ENCODE data around the gene SLX1A. TPM values are rescaled to one million over a fixed set of nuclear protein-coding genes. Genes with fewer than 3 reads are reported as not detected.

The SLX1A gene
- total RNA-seq, 1 experiment from 2014 or later: 19.1 TPM

DNA sequence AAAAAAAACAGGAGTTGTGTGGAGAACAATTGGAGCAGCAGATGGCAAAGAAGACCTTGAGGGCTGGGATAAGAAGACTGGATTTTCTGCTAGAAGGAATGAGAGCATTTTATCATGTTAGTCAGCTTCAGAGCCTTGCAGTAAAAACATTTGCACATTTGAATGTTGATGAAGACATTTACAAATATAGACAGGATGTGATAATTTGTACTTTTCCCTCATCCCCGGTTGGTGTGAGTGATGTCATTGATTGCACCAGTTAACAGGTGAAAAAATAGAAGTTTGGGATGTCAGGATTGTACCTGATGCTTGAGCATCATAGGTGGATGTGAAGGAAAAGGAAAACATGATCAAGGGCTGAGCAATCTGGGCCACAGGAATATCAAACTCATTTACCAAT, 48.0 kb upstream of the SLX1A start:
- Mint-ChIP-seq H3K4me1 (ENCODE audit: low read depth, unreplicated experiment) (no peaks in the 10 kb centered on the region), H3K9me3 (ENCODE audit: unreplicated experiment) (no peaks in the 10 kb centered on the region), H3K27me3 (ENCODE audit: insufficient read depth, unreplicated experiment) (no peaks in the 10 kb centered on the region), H3K27ac (ENCODE audit: unreplicated experiment) (no peak overlapping the region), H3K36me3 (ENCODE audit: insufficient read depth, unreplicated experiment) (no peaks in the 10 kb centered on the region), H3K4me3 (ENCODE audit: unreplicated experiment) (no peak overlapping the region)
- H3K27me3 ChIP-seq (replicated peaks; ENCODE audit: control insufficient read depth, insufficient read depth, low read length): no peaks in the 10 kb centered on the region
- H3K4me3 ChIP-seq (ENCODE audit: low read depth, low read length): no peak overlapping the region
- TF ChIP-seq, protein P1, sequence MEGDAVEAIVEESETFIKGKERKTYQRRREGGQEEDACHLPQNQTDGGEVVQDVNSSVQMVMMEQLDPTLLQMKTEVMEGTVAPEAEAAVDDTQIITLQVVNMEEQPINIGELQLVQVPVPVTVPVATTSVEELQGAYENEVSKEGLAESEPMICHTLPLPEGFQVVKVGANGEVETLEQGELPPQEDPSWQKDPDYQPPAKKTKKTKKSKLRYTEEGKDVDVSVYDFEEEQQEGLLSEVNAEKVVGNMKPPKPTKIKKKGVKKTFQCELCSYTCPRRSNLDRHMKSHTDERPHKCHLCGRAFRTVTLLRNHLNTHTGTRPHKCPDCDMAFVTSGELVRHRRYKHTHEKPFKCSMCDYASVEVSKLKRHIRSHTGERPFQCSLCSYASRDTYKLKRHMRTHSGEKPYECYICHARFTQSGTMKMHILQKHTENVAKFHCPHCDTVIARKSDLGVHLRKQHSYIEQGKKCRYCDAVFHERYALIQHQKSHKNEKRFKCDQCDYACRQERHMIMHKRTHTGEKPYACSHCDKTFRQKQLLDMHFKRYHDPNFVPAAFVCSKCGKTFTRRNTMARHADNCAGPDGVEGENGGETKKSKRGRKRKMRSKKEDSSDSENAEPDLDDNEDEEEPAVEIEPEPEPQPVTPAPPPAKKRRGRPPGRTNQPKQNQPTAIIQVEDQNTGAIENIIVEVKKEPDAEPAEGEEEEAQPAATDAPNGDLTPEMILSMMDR (IDR thresholded peaks at IDR 0.05; ENCODE audit: insufficient read depth in 1 of 2, low read depth in 1 of 2, low read length in 1 of 2, severe bottlenecking in 1 of 2, unreplicated experiment in 1 of 2): no peak
- BruUV-seq (replicated peaks): no TSS peak
- ChIA-PET POLR2A (no interaction called here), CTCF (no interaction called here)
- intact Hi-C loops (cut with micrococcal nuclease; ENCODE audit: unreplicated experiment): no loop called here
- no peaks in the 10 kb centered on the region for H3K36me3 ChIP-seq (ENCODE audit: control insufficient read depth, insufficient read depth, low read length)
- DNase-seq: no peak
- H3K9me3 ChIP-seq: peaks cover 7% of the 10 kb centered on the region
- H3K4me1 ChIP-seq: no peaks in the 10 kb centered on the region

GRCh38 chr16:30147843-30148510, 45.7 kb upstream of the SLX1A start:
- no TSS peak for BruUV-seq (replicated peaks)
- ChIA-PET POLR2A (interaction anchor here (0.5 kb wide), 1 partner anchor 11 kb away, joined by 6 read pairs; no protein-coding TSS in a partner anchor), CTCF (no interaction called here)
- Mint-ChIP-seq H3K4me1 (ENCODE audit: low read depth, unreplicated experiment) (no peaks in the 10 kb centered on the region), H3K9me3 (ENCODE audit: unreplicated experiment) (no peaks in the 10 kb centered on the region), H3K27me3 (ENCODE audit: insufficient read depth, unreplicated experiment) (no peaks in the 10 kb centered on the region), H3K4me3 (ENCODE audit: unreplicated experiment) (no peak overlapping the region), H3K27ac (ENCODE audit: unreplicated experiment) (no peak overlapping the region), H3K36me3 (ENCODE audit: insufficient read depth, unreplicated experiment) (no peaks in the 10 kb centered on the region)
- H3K36me3 ChIP-seq (ENCODE audit: control insufficient read depth, insufficient read depth, low read length): no peaks in the 10 kb centered on the region
- TF ChIP-seq, protein P1 (IDR thresholded peaks at IDR 0.05; ENCODE audit: insufficient read depth in 1 of 2, low read depth in 1 of 2, low read length in 1 of 2, severe bottlenecking in 1 of 2, unreplicated experiment in 1 of 2): no peak
- DNase-seq: no peak
- intact Hi-C loops (cut with micrococcal nuclease; ENCODE audit: unreplicated experiment): no loop called here
- peaks cover 7% of the 10 kb centered on the region for H3K9me3 ChIP-seq
- no peaks in the 10 kb centered on the region for H3K27me3 ChIP-seq (replicated peaks; ENCODE audit: control insufficient read depth, insufficient read depth, low read length)
- no peak overlapping the region for H3K4me3 ChIP-seq (ENCODE audit: low read depth, low read length)
- no peaks in the 10 kb centered on the region for H3K4me1 ChIP-seq

GRCh38 chr16:30149250-30149930, 44.3 kb upstream of the SLX1A start:
- ChIA-PET CTCF (no interaction called here), POLR2A (no interaction called here)
- Mint-ChIP-seq H3K4me3 (ENCODE audit: unreplicated experiment) (no peak overlapping the region), H3K9me3 (ENCODE audit: unreplicated experiment) (no peaks in the 10 kb centered on the region), H3K4me1 (ENCODE audit: low read depth, unreplicated experiment) (no peaks in the 10 kb centered on the region), H3K27ac (ENCODE audit: unreplicated experiment) (no peak overlapping the region), H3K27me3 (ENCODE audit: insufficient read depth, unreplicated experiment) (no peaks in the 10 kb centered on the region), H3K36me3 (ENCODE audit: insufficient read depth, unreplicated experiment) (no peaks in the 10 kb centered on the region)
- TF ChIP-seq, protein P1 (IDR thresholded peaks at IDR 0.05; ENCODE audit: insufficient read depth in 1 of 2, low read depth in 1 of 2, low read length in 1 of 2, severe bottlenecking in 1 of 2, unreplicated experiment in 1 of 2): no peak
- H3K4me3 ChIP-seq (ENCODE audit: low read depth, low read length): no peak overlapping the region
- intact Hi-C loops (cut with micrococcal nuclease; ENCODE audit: unreplicated experiment): no loop called here
- peaks cover 7% of the 10 kb centered on the region for H3K9me3 ChIP-seq
- H3K4me1 ChIP-seq: no peaks in the 10 kb centered on the region
- no TSS peak for BruUV-seq (replicated peaks)
- no peaks in the 10 kb centered on the region for H3K36me3 ChIP-seq (ENCODE audit: control insufficient read depth, insufficient read depth, low read length)
- no peaks in the 10 kb centered on the region for H3K27me3 ChIP-seq (replicated peaks; ENCODE audit: control insufficient read depth, insufficient read depth, low read length)
- DNase-seq: no peak

Data from Caco-2 (cell line).